K562 (cell line): ENCODE results near the gene HEPACAM. TPM values are rescaled to one million over a fixed set of nuclear protein-coding genes. Genes with fewer than 3 reads are reported as not detected.

Source experiments
- CBX3 ChIP-seq, 2 experiments: IDR thresholded peaks; 1 replicate in 1 of 2; 2 replicates in 1 of 2; pipeline ENCODE4 v1.6.1; 2012; ENCODE audit warnings: inconsistent platforms in 2 of 2, low read length in 2 of 2, borderline replicate concordance in 1 of 2, control low read depth in 1 of 2
- ETV1 ChIP-seq: fragments of 450-650 bp; conservative IDR thresholded peaks from 2 replicates; pipeline ENCODE4 v1.6.1; 2016; ENCODE audit warnings: missing genetic modification characterization, control low read depth, low read depth, missing compliant biosample characterization
- FOXK2 ChIP-seq, 2 experiments: fragments of 450-650 bp; IDR thresholded peaks in 1 of 2; conservative IDR thresholded peaks in 1 of 2; 2 replicates each; pipeline ENCODE4 v1.6.1; 2016; ENCODE audit warnings: low read depth in 2 of 2, mild to moderate bottlenecking in 1 of 2
- MCM3 ChIP-seq: fragments of 450-650 bp; IDR thresholded peaks from 2 replicates; pipeline ENCODE4 v1.6.1; 2016
- MEF2D ChIP-seq: conservative IDR thresholded peaks from 2 replicates; pipeline ENCODE4 v1.6.1; 2016; ENCODE audit warnings: low read depth, missing genetic modification characterization, missing compliant biosample characterization
- MYBL2 ChIP-seq, 2 experiments: fragments of 450-650 bp in 1 of 2; sonication (generic) in 1 of 2; formaldehyde crosslinking in 1 of 2; IDR thresholded peaks; 2 replicates each; pipeline versions ENCODE4 v1.6.1 to v1.8.1; 2017 to 2022; ENCODE audit warnings: borderline replicate concordance in 1 of 2, inconsistent platforms in 1 of 2, low read depth in 1 of 2, mild to moderate bottlenecking in 1 of 2, missing genetic modification reagents in 1 of 2, moderate library complexity in 1 of 2
- NFE2L1 ChIP-seq: fragments of 450-650 bp; IDR thresholded peaks from 2 replicates; pipeline ENCODE4 v1.6.1; 2016; ENCODE audit warnings: missing genetic modification characterization, low read depth, mild to moderate bottlenecking, missing compliant biosample characterization, moderate library complexity, borderline replicate concordance
- PHF21A ChIP-seq: fragments of 450-650 bp; IDR thresholded peaks from 2 replicates; pipeline ENCODE4 v1.6.1; 2017; ENCODE audit warnings: low read depth, borderline replicate concordance
- POLR2AphosphoS5 ChIP-seq: IDR thresholded peaks from 2 replicates; pipeline ENCODE4 v1.6.1; 2011; ENCODE audit warnings: mild to moderate bottlenecking, low read depth, low read length, moderate library complexity; ENCODE audit not compliant: control insufficient read depth, insufficient read depth
- RFX5 ChIP-seq: IDR thresholded peaks from 2 replicates; pipeline ENCODE4 v1.6.1; 2011; ENCODE audit warnings: low read depth, mild to moderate bottlenecking, improper control_type of control experiment, low read length
- SMAD4 ChIP-seq: fragments of 250-450 bp; sonication (Bioruptor Pico); conservative IDR thresholded peaks from 2 replicates; pipeline ENCODE4 v1.8.0; 2021; ENCODE audit warnings: inconsistent platforms, mild to moderate bottlenecking, moderate library complexity
- SNIP1 ChIP-seq: fragments of 450-650 bp; IDR thresholded peaks from 2 replicates; pipeline ENCODE4 v1.7.1; 2017; ENCODE audit warnings: low read depth, mild to moderate bottlenecking
- XRCC5 ChIP-seq: fragments of 200-400 bp; formaldehyde crosslinking; IDR thresholded peaks from 2 replicates; pipeline ENCODE4 v1.6.1; 2017; ENCODE audit warnings: low read depth, mild to moderate bottlenecking, low read length
- ZBTB11 ChIP-seq, 3 experiments: fragments of 200-800 bp in 1 of 3; fragments of 250-450 bp in 1 of 3; fragments of 450-650 bp in 1 of 3; sonication (Bioruptor Pico) in 1 of 3; sonication (Bioruptor generic) in 1 of 3; formaldehyde crosslinking in 1 of 3; IDR thresholded peaks; 2 replicates each; pipeline versions ENCODE4 v1.6.1 to v1.8.0; 2016 to 2022; ENCODE audit warnings: mild to moderate bottlenecking in 2 of 3, missing genetic modification characterization in 2 of 3, missing compliant biosample characterization in 1 of 3, moderate library complexity in 1 of 3
- ZKSCAN3 ChIP-seq: fragments of 250-450 bp; sonication (Bioruptor Pico); IDR thresholded peaks from 2 replicates; pipeline ENCODE4 v1.4.0; 2020
- ZNF217 ChIP-seq: sonication (generic); formaldehyde crosslinking; IDR thresholded peaks from 2 replicates; pipeline ENCODE4 v1.8.0; 2022; ENCODE audit warnings: mild to moderate bottlenecking, missing genetic modification reagents
- ZNF282 ChIP-seq: sonication (generic); formaldehyde crosslinking; IDR thresholded peaks from 2 replicates; pipeline ENCODE4 v1.8.1; 2023; ENCODE audit warnings: missing genetic modification reagents
- ZNF3 ChIP-seq: fragments of 250-450 bp; sonication (Bioruptor Pico); IDR thresholded peaks from 2 replicates; pipeline ENCODE4 v1.5.0; 2021; ENCODE audit warnings: mild to moderate bottlenecking, moderate library complexity
- ZNF561 ChIP-seq: fragments of 450-650 bp; formaldehyde crosslinking; conservative IDR thresholded peaks from 2 replicates; pipeline ENCODE4 v1.4.0; 2020; ENCODE audit warnings: mild to moderate bottlenecking, moderate library complexity
- ZNF583 ChIP-seq: fragments of 250-450 bp; sonication (Bioruptor Pico); IDR thresholded peaks from 2 replicates; pipeline ENCODE4 v1.4.0; 2020
- ZNF589 ChIP-seq: fragments of 200-800 bp; sonication (Bioruptor generic); IDR thresholded peaks from 2 replicates; pipeline ENCODE4 v1.6.1; 2016; ENCODE audit warnings: low read depth, missing genetic modification characterization, missing compliant biosample characterization
- polyA plus RNA-seq, 8 experiments: library from polyadenylated mRNA; depleted of rRNA in 4 of 8; stranded (reverse) in 5 of 8; unstranded in 3 of 8; fragments of >200 nt; fragmentation: Nextera tagmentation in 2 of 8; fragmentation: Illumina TruSeq in 1 of 8; extraction: Ambion mirVana in 2 of 8; extraction: Trizol in 1 of 8; gene quantifications; 2 replicates each; pipeline versions ENCODE4 v1.2.1 to v1.2.3, GENCODE V29; 2011 to 2014; ENCODE audit warnings: inconsistent platforms in 1 of 8, missing spikeins in 1 of 8
- total RNA-seq, 7 experiments: library from RNA; depleted of rRNA in 6 of 7; stranded (reverse); fragments of >200 nt in 6 of 7; fragmentation: Illumina TruSeq in 2 of 7; extraction: Trizol in 2 of 7; gene quantifications; 2 replicates each; pipeline versions ENCODE4 v1.2.1 to v1.2.3, GENCODE V29; 2011 to 2021; ENCODE audit warnings: low replicate concordance in 1 of 7
- TF ChIP-seq, protein P1 (sequence below): sonication (generic); formaldehyde crosslinking; IDR thresholded peaks from 2 replicates; pipeline ENCODE4 v1.8.0; 2022; ENCODE audit warnings: mild to moderate bottlenecking, missing genetic modification reagents, borderline replicate concordance

HEPACAM gene
- total and polyA plus RNA-seq, 9 of the 15 experiments (the other 6 are each of a cell fraction or from before 2014, with no cell fraction given) = not detected

GRCh38 chr11:124875943-124876817, 59.7 kb downstream of the HEPACAM start (continued):
- no peak for TF ChIP-seq RFX5
- TF ChIP-seq ZNF583 (CRISPR knock-in tag) = no peak
- TF ChIP-seq POLR2AphosphoS5 = no peak
- peak in 1 of 3 experiments; percentile 63; a peak in 2 of 6 replicates for TF ChIP-seq ZBTB11 (CRISPR knock-in tag; IDR thresholded peaks at IDR 0.05)
- TF ChIP-seq, protein P1, sequence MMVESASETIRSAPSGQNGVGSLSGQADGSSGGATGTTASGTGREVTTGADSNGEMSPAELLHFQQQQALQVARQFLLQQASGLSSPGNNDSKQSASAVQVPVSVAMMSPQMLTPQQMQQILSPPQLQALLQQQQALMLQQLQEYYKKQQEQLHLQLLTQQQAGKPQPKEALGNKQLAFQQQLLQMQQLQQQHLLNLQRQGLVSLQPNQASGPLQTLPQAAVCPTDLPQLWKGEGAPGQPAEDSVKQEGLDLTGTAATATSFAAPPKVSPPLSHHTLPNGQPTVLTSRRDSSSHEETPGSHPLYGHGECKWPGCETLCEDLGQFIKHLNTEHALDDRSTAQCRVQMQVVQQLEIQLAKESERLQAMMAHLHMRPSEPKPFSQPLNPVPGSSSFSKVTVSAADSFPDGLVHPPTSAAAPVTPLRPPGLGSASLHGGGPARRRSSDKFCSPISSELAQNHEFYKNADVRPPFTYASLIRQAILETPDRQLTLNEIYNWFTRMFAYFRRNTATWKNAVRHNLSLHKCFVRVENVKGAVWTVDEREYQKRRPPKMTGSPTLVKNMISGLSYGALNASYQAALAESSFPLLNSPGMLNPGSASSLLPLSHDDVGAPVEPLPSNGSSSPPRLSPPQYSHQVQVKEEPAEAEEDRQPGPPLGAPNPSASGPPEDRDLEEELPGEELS = no peak
- no peak for TF ChIP-seq ZNF589 (CRISPR knock-in tag)
- no peak for TF ChIP-seq XRCC5
- no peak for TF ChIP-seq PHF21A
- peak in 1 of 2 experiments; percentile 54; a peak in 1 of 3 replicates for TF ChIP-seq CBX3 (IDR thresholded peaks at IDR 0.05; ENCODE audit: borderline replicate concordance in 1 of 2, low read length in 2 of 2)
- no peak for TF ChIP-seq NFE2L1 (tag)
- no peak for TF ChIP-seq ZNF561 (CRISPR knock-in tag)
- TF ChIP-seq SMAD4 (CRISPR knock-in tag) = no peak; the same call in 1 of the 2 replicates
- TF ChIP-seq MCM3 = no peak
- TF ChIP-seq MYBL2 (IDR thresholded peaks at IDR 0.05; ENCODE audit: low read depth) = no peak
- no peak for TF ChIP-seq MYBL2 (CRISPR knock-in tag; IDR thresholded peaks at IDR 0.05; ENCODE audit: borderline replicate concordance)
- TF ChIP-seq ZNF3 (CRISPR knock-in tag) = no peak
- TF ChIP-seq MEF2D = no peak
- peak; percentile 98 for TF ChIP-seq ETV1 (tag)
- TF ChIP-seq SNIP1 = no peak
- no peak for TF ChIP-seq FOXK2 (conservative IDR thresholded peaks at IDR 0.05 in 1 of 2, IDR thresholded peaks at IDR 0.05 in 1 of 2; ENCODE audit: low read depth in 2 of 2)
- no peak for TF ChIP-seq ZKSCAN3 (CRISPR knock-in tag)
- TF ChIP-seq ZNF282 = no peak
- TF ChIP-seq ZNF217 (CRISPR knock-in tag) = no peak
